WTC11 (cell line): ENCODE results near the gene AARS1. TPM values are rescaled to one million over a fixed set of nuclear protein-coding genes. Genes with fewer than 3 reads are reported as not detected.
A peak's percentile ranks its signal among the peaks of the same experiment; 100 is the strongest.

ENCODE experiments used
- E2F5 ChIP-seq: sonication (generic); formaldehyde crosslinking; IDR thresholded peaks from 2 replicates; pipeline ENCODE4 v1.8.1; 2022; ENCODE audit warnings: mild to moderate bottlenecking, moderate library complexity, missing genetic modification reagents
- ELF4 ChIP-seq: sonication (generic); formaldehyde crosslinking; IDR thresholded peaks from 2 replicates; pipeline ENCODE4 v1.8.1; 2022; ENCODE audit warnings: low read depth, mild to moderate bottlenecking, moderate library complexity, missing genetic modification reagents
- GABPB1 ChIP-seq: sonication (generic); formaldehyde crosslinking; IDR thresholded peaks from 2 replicates; pipeline ENCODE4 v1.8.1; 2023; ENCODE audit warnings: mild to moderate bottlenecking, missing genetic modification reagents
- GTF2I ChIP-seq: fragments of 250-450 bp; sonication (Bioruptor Pico); conservative IDR thresholded peaks from 2 replicates; pipeline ENCODE4 v1.4.0; 2021; ENCODE audit warnings: mild to moderate bottlenecking
- IRF2 ChIP-seq: sonication (generic); formaldehyde crosslinking; IDR thresholded peaks from 2 replicates; pipeline ENCODE4 v1.8.0; 2022; ENCODE audit warnings: low read depth, missing genetic modification reagents, borderline replicate concordance
- JAZF1 ChIP-seq: fragments of 250-450 bp; sonication (Bioruptor Pico); IDR thresholded peaks from 2 replicates; pipeline ENCODE4 v1.9.0; 2021; ENCODE audit warnings: moderate library complexity, mild to moderate bottlenecking, inconsistent platforms
- JUN ChIP-seq: sonication (generic); formaldehyde crosslinking; IDR thresholded peaks from 2 replicates; pipeline ENCODE4 v1.8.0; 2023; ENCODE audit warnings: mild to moderate bottlenecking, missing genetic modification reagents
- MYBL2 ChIP-seq: sonication (generic); formaldehyde crosslinking; IDR thresholded peaks from 2 replicates; pipeline ENCODE4 v1.8.1; 2023; ENCODE audit warnings: mild to moderate bottlenecking, moderate library complexity, missing genetic modification reagents
- NFATC4 ChIP-seq: fragments of 250-450 bp; sonication (Bioruptor Pico); IDR thresholded peaks from 2 replicates; pipeline ENCODE4 v1.9.0; 2021; ENCODE audit warnings: mild to moderate bottlenecking
- NFE2L1 ChIP-seq: sonication (generic); formaldehyde crosslinking; IDR thresholded peaks from 2 replicates; pipeline ENCODE4 v1.8.1; 2023; ENCODE audit warnings: missing genetic modification reagents
- NR3C1 ChIP-seq: sonication (generic); formaldehyde crosslinking; conservative IDR thresholded peaks from 2 replicates; pipeline ENCODE4 v1.8.1; 2023; ENCODE audit warnings: low read depth, mild to moderate bottlenecking, missing genetic modification reagents
- PRDM15 ChIP-seq: sonication (generic); formaldehyde crosslinking; IDR thresholded peaks from 2 replicates; pipeline ENCODE4 v1.8.0; 2022; ENCODE audit warnings: missing genetic modification reagents
- PRRX2 ChIP-seq: fragments of 250-450 bp; sonication (Bioruptor Pico); IDR thresholded peaks from 2 replicates; pipeline ENCODE4 v1.8.0; 2021; ENCODE audit warnings: mild to moderate bottlenecking
- RELA ChIP-seq: sonication (generic); formaldehyde crosslinking; IDR thresholded peaks from 2 replicates; pipeline ENCODE4 v1.8.1; 2022; ENCODE audit warnings: missing genetic modification reagents, mild to moderate bottlenecking, borderline replicate concordance
- SMAD4 ChIP-seq: sonication (generic); formaldehyde crosslinking; IDR thresholded peaks from 2 replicates; pipeline ENCODE4 v1.8.0; 2022; ENCODE audit warnings: mild to moderate bottlenecking, missing genetic modification reagents
- SOX15 ChIP-seq: fragments of 250-450 bp; sonication (Bioruptor Pico); IDR thresholded peaks from 2 replicates; pipeline ENCODE4 v1.9.0; 2021; ENCODE audit warnings: mild to moderate bottlenecking
- SP1 ChIP-seq: sonication (generic); formaldehyde crosslinking; conservative IDR thresholded peaks from 2 replicates; pipeline ENCODE4 v1.8.1; 2022; ENCODE audit warnings: missing genetic modification reagents
- TCF7 ChIP-seq: sonication (generic); formaldehyde crosslinking; IDR thresholded peaks from 2 replicates; pipeline ENCODE4 v1.8.0; 2022; ENCODE audit warnings: mild to moderate bottlenecking, low read depth, missing genetic modification reagents, moderate library complexity
- TEAD1 ChIP-seq: sonication (generic); formaldehyde crosslinking; IDR thresholded peaks from 2 replicates; pipeline ENCODE4 v1.8.0; 2022; ENCODE audit warnings: mild to moderate bottlenecking, missing genetic modification reagents
- ZNF138 ChIP-seq: sonication (generic); formaldehyde crosslinking; conservative IDR thresholded peaks from 2 replicates; pipeline ENCODE4 v1.8.1; 2022; ENCODE audit warnings: mild to moderate bottlenecking, moderate library complexity, missing genetic modification reagents
- ZNF232 ChIP-seq: sonication (generic); formaldehyde crosslinking; IDR thresholded peaks from 2 replicates; pipeline ENCODE4 v1.8.0; 2022; ENCODE audit warnings: mild to moderate bottlenecking, missing genetic modification reagents
- ZNF263 ChIP-seq: sonication (generic); formaldehyde crosslinking; IDR thresholded peaks from 2 replicates; pipeline ENCODE4 v1.8.1; 2022; ENCODE audit warnings: low read depth, mild to moderate bottlenecking, moderate library complexity, missing genetic modification reagents
- total RNA-seq: library from RNA; stranded (reverse); gene quantifications from 3 replicates; pipeline ENCODE4 v1.2.3, GENCODE V29; 2021
- TF ChIP-seq, protein P1 (sequence below): sonication (generic); formaldehyde crosslinking; IDR thresholded peaks from 2 replicates; pipeline ENCODE4 v1.8.1; 2022; ENCODE audit warnings: missing genetic modification reagents, borderline replicate concordance
- TF ChIP-seq, protein P2 (sequence below): sonication (generic); formaldehyde crosslinking; IDR thresholded peaks from 2 replicates; pipeline ENCODE4 v1.8.0; 2023; ENCODE audit warnings: missing genetic modification reagents
- TF ChIP-seq, protein P3 (sequence below): sonication (generic); formaldehyde crosslinking; conservative IDR thresholded peaks from 2 replicates; pipeline ENCODE4 v1.8.1; 2022; ENCODE audit warnings: mild to moderate bottlenecking, missing genetic modification reagents
- TF ChIP-seq, protein P4 (sequence below): sonication (generic); formaldehyde crosslinking; IDR thresholded peaks from 2 replicates; pipeline ENCODE4 v1.8.0; 2022; ENCODE audit warnings: mild to moderate bottlenecking, missing genetic modification reagents

AARS1 gene
- total RNA-seq, 1 experiment from 2014 or later, result 214 TPM

- TF ChIP-seq E2F5, result 0 out of 2 replicates have a peak, but pooled peaks have one; percentile 44
- TF ChIP-seq ZNF138 (CRISPR knock-in tag), result no peak
- no peak for TF ChIP-seq NFE2L1
- no peak for TF ChIP-seq ZNF263
- TF ChIP-seq SP1, result 0 out of 2 replicates have a peak, but pooled peaks have one; percentile 31
- TF ChIP-seq PRRX2 (CRISPR knock-in tag), result no peak
- TF ChIP-seq TEAD1 (CRISPR knock-in tag), result no peak
- TF ChIP-seq MYBL2 (CRISPR knock-in tag), result no peak
- no peak for TF ChIP-seq GTF2I (CRISPR knock-in tag)
- TF ChIP-seq TCF7, result no peak
- no peak for TF ChIP-seq JAZF1 (CRISPR knock-in tag)
- TF ChIP-seq, protein P1, sequence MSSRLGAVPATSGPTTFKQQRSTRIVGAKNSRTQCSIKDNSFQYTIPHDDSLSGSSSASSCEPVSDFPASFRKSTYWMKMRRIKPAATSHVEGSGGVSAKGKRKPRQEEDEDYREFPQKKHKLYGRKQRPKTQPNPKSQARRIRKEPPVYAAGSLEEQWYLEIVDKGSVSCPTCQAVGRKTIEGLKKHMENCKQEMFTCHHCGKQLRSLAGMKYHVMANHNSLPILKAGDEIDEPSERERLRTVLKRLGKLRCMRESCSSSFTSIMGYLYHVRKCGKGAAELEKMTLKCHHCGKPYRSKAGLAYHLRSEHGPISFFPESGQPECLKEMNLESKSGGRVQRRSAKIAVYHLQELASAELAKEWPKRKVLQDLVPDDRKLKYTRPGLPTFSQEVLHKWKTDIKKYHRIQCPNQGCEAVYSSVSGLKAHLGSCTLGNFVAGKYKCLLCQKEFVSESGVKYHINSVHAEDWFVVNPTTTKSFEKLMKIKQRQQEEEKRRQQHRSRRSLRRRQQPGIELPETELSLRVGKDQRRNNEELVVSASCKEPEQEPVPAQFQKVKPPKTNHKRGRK (CRISPR knock-in tag), result no peak
- no peak for TF ChIP-seq SOX15
- TF ChIP-seq, protein P2, sequence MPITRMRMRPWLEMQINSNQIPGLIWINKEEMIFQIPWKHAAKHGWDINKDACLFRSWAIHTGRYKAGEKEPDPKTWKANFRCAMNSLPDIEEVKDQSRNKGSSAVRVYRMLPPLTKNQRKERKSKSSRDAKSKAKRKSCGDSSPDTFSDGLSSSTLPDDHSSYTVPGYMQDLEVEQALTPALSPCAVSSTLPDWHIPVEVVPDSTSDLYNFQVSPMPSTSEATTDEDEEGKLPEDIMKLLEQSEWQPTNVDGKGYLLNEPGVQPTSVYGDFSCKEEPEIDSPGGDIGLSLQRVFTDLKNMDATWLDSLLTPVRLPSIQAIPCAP, result no peak
- TF ChIP-seq NFATC4 (CRISPR knock-in tag), result peak; percentile 61; the same call in 1 of the 2 replicates
- TF ChIP-seq PRDM15, result no peak
- 0 out of 2 replicates have a peak, but pooled peaks have one; percentile 46 for TF ChIP-seq RELA (CRISPR knock-in tag)
- TF ChIP-seq, protein P3, sequence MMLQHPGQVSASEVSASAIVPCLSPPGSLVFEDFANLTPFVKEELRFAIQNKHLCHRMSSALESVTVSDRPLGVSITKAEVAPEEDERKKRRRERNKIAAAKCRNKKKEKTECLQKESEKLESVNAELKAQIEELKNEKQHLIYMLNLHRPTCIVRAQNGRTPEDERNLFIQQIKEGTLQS, result no peak
- TF ChIP-seq JUN (CRISPR knock-in tag), result peak; percentile 51; the same call in 1 of the 2 replicates
- TF ChIP-seq, protein P4, sequence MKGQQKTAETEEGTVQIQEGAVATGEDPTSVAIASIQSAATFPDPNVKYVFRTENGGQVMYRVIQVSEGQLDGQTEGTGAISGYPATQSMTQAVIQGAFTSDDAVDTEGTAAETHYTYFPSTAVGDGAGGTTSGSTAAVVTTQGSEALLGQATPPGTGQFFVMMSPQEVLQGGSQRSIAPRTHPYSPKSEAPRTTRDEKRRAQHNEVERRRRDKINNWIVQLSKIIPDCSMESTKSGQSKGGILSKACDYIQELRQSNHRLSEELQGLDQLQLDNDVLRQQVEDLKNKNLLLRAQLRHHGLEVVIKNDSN (CRISPR knock-in tag), result peak; percentile 68
- TF ChIP-seq SMAD4 (CRISPR knock-in tag), result no peak
- TF ChIP-seq IRF2, result no peak
- no peak for TF ChIP-seq ZNF232 (CRISPR knock-in tag)
- TF ChIP-seq NR3C1 (CRISPR knock-in tag), result no peak
- TF ChIP-seq ELF4 (CRISPR knock-in tag), result no peak
- peak; percentile 99 for TF ChIP-seq GABPB1 (CRISPR knock-in tag)
These were observed at the start of gene AARS1 (continued) for GRCh38 chr16:70289229-70290094.
